ENCODE data around the gene RTN4IP1. TPM values are rescaled to one million over a fixed set of nuclear protein-coding genes. Genes with fewer than 3 reads are reported as not detected.

RTN4IP1 gene
- total RNA-seq, 4 donors from 2014 or later, result 1.1 to 3.7 (median 2.7) TPM

DNA sequence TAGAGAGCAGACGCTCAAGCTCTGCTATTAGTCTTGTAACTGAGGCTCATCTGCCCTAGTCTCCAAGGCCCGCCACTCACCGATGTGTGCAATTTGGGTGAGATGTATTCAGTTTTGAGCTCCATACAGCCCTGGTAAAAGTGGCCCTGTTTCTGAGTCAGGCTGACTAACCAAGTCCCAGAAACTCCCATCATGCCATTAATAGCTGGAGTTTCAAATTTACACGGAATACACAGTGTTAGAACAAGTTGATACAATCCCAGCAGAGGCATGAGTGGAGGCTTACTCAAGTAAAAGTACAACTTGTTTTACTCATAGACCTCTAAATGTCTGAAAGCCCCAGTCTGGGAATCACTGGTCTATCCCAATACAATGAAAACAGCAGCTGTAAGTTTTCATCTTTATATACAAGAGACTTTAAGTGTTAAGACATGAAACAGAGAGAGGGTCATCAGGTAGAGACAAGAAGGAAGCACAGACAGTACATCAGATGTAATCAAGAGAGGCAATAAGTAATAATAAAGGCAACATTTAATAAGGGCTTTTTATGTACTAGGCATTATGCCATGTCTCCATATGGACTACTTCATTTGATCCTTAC lies 42.4 kb downstream of the RTN4IP1 start:
- TF ChIP-seq CTCF (IDR thresholded peaks at IDR 0.05), result no peak
- DNase-seq (ENCODE audit: low spot score) (no peak), ATAC-seq (ENCODE audit: low FRiP score) (no peak)

GRCh38 chr6:106581468-106581867 lies 47.8 kb downstream of the RTN4IP1 start:
- ATAC-seq (ENCODE audit: low FRiP score) (no peak), DNase-seq (ENCODE audit: low spot score) (no peak)
- no peak for TF ChIP-seq CTCF (IDR thresholded peaks at IDR 0.05)

GRCh38 chr6:106579281-106579680 lies 50.0 kb downstream of the RTN4IP1 start:
- ATAC-seq (ENCODE audit: low FRiP score) (no peak), DNase-seq (ENCODE audit: low spot score) (no peak)
- TF ChIP-seq CTCF (IDR thresholded peaks at IDR 0.05), result no peak

- ATAC-seq (ENCODE audit: low FRiP score) (no peak), DNase-seq (ENCODE audit: low spot score) (no peak)
- TF ChIP-seq CTCF (IDR thresholded peaks at IDR 0.05), result no peak
Observed at GRCh38 chr6:106574741-106575458, 54.4 kb downstream of the RTN4IP1 start.

DNA sequence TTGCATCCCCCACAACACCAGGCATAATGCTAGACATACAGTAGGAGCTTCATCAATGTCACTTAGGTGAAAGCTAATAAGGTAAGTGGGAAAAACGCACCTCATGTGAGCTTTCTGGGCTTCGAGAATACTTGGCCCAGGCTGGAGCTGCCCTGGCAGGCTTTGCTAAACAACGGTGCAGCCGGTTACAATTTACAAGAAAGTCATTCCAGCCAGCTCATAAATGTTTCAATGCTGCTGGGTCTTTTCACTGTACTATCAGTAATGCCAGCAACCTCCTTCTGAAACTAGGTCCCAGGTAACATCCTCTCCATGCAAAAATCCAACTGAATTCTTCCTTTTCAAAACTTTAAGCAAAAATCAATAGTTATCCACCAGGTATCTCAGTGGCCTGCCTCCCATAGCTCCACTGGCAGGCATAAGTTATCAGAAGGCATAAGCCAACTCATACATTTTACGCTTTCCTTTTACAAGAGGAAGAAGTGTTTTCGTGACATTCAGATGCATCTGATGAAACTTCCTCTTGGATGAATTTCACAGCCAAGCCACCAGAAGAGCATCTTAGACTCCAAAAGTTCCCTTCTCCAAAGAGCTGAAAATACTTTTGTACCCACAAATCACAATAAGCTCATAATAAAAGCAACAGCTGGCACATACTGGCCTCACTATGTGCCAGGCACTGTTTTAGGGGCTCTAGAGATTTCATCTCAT lies 56.3 kb downstream of the RTN4IP1 start:
- ATAC-seq (ENCODE audit: low FRiP score) (no peak), DNase-seq (ENCODE audit: low spot score) (no peak)
- TF ChIP-seq CTCF (IDR thresholded peaks at IDR 0.05), result no peak

DNA sequence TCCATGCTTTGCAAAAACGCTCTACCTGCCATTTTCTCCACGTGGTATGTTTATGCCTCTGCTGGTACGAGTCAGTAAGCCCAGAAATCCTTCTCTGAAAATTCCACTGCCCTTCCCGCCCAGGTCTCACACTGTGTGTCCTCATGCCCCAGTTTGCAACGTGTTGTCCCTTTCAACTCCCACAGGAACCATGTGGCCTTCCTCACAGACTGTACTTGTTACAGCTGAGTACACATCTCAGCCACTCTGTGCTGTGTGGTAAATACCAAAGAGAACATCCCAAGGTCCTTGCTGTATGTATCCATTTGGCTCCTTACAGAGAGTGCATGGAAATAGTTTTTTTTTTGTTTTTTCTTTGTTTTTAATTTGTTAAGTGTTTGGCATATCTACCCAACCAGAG lies 56.9 kb downstream of the RTN4IP1 start:
- no peak for DNase-seq (ENCODE audit: low spot score)
- ATAC-seq (ENCODE audit: low FRiP score), result no peak
- TF ChIP-seq CTCF (IDR thresholded peaks at IDR 0.05), result no peak

Measured in omental fat pad (tissue), 4 donors.